Measurements from ENCODE around the gene SEM1.

DNA sequence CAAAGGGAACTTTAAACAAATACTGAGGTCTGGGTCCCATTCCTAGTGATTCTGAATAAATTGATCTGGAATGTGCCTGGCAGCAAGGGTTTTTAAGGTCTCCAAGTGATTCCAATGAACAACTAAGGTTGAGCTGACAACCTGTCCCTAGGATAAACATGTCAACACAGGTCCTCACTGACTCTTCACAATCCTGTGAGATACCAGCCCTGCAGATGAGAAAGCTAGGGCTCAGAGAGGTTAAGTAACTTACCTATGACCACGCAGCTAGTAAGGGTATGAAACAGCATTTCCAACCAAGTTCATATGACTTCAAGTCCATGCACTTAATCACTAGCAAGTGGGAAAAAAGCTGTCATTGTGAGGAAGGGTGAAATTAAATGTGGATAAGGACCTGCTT, 44.0 kb downstream of the SEM1 start:
- TF ChIP-seq POLR2A (IDR thresholded peaks at IDR 0.05) (no peak), POLR2AphosphoS5 (IDR thresholded peaks at IDR 0.05) (no peak)
- TF ChIP-seq, protein P1, sequence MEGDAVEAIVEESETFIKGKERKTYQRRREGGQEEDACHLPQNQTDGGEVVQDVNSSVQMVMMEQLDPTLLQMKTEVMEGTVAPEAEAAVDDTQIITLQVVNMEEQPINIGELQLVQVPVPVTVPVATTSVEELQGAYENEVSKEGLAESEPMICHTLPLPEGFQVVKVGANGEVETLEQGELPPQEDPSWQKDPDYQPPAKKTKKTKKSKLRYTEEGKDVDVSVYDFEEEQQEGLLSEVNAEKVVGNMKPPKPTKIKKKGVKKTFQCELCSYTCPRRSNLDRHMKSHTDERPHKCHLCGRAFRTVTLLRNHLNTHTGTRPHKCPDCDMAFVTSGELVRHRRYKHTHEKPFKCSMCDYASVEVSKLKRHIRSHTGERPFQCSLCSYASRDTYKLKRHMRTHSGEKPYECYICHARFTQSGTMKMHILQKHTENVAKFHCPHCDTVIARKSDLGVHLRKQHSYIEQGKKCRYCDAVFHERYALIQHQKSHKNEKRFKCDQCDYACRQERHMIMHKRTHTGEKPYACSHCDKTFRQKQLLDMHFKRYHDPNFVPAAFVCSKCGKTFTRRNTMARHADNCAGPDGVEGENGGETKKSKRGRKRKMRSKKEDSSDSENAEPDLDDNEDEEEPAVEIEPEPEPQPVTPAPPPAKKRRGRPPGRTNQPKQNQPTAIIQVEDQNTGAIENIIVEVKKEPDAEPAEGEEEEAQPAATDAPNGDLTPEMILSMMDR (IDR thresholded peaks at IDR 0.05) = no peak
